ENCODE results near the gene CAPN15. TPM values are rescaled to one million over a fixed set of nuclear protein-coding genes. Genes with fewer than 3 reads are reported as not detected.

Gene CAPN15
- total RNA-seq, 1 experiment from 2014 or later: 60.4 TPM

DNA sequence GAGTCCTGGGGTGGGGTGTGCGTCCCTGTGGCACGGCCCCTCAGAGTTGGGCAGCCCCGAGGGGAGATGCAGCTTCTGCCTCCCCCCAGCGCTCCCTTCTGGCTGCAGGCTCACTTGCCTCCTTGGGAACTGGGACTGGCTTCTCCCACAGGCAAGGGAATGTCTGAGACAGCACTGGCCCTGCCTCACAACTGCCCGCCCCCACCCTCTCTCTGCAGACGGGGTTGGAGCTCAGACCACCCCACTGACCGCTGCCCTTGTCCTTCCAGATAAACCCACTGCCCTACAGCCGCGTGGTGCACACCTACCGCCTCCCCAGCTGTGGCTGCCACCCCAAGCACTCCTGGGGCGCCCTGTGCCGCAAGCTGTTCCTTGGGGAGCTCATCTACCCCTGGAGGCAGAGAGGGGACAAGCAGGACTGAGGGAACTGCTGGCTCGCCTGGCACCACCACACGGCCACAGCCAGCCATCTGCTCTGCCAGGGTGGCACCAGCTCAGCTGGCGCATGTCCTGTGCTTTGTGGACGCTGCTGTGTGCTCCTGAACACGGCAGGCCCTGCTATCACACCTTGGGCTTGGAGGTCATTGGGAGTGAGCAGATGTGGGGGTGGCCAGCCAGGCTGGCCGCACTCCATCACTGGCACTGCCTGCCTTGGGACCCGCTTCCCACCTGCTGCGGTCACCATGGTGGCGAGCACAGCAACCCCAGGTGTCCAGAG lies 55.3 kb downstream of the CAPN15 start:
- Histone ChIP-seq H3K79me2 (ENCODE audit: low read length) (peaks cover 5% of the 10 kb centered on the region), H3K4me2 (ENCODE audit: low read length) (no peak overlapping the region), H3K27ac (ENCODE audit: low read length) (no peak overlapping the region), H3K9me3 (ENCODE audit: low read length) (no peaks in the 10 kb centered on the region), H3K4me1 (ENCODE audit: insufficient read depth, low read length) (no peaks in the 10 kb centered on the region), H3K9ac (ENCODE audit: low read length) (no peak overlapping the region), H3K36me3 (ENCODE audit: low read depth, low read length) (no peaks in the 10 kb centered on the region), H4K20me1 (ENCODE audit: low read length) (no peaks in the 10 kb centered on the region), H2AFZ (ENCODE audit: low read length) (no peak overlapping the region), H3F3A (ENCODE audit: low read length, unreplicated experiment) (no peaks in the 10 kb centered on the region), H3K27me3 (ENCODE audit: low read length) (no peaks in the 10 kb centered on the region), H3K9me2 (replicated peaks; ENCODE audit: low read length) (no peaks in the 10 kb centered on the region), H3K4me3 (ENCODE audit: low read length) (no peak overlapping the region)
- CTCF ChIA-PET: no interaction called here
- DNase-seq: no peak
- BruUV-seq (replicated peaks): no TSS peak
- TF ChIP-seq, protein P1, sequence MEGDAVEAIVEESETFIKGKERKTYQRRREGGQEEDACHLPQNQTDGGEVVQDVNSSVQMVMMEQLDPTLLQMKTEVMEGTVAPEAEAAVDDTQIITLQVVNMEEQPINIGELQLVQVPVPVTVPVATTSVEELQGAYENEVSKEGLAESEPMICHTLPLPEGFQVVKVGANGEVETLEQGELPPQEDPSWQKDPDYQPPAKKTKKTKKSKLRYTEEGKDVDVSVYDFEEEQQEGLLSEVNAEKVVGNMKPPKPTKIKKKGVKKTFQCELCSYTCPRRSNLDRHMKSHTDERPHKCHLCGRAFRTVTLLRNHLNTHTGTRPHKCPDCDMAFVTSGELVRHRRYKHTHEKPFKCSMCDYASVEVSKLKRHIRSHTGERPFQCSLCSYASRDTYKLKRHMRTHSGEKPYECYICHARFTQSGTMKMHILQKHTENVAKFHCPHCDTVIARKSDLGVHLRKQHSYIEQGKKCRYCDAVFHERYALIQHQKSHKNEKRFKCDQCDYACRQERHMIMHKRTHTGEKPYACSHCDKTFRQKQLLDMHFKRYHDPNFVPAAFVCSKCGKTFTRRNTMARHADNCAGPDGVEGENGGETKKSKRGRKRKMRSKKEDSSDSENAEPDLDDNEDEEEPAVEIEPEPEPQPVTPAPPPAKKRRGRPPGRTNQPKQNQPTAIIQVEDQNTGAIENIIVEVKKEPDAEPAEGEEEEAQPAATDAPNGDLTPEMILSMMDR (conservative IDR thresholded peaks at IDR 0.05; ENCODE audit: low read depth, low read length): no peak
- TF ChIP-seq EZH2 (IDR thresholded peaks at IDR 0.05; ENCODE audit: low read length, unreplicated experiment) (no peak), EZH2phosphoT487 (IDR thresholded peaks at IDR 0.05; ENCODE audit: borderline replicate concordance, low read length) (no peak)
- POLR2A ChIA-PET (ENCODE audit: unreplicated experiment): interaction anchor here (0.6 kb wide), 2 partner anchors 145 to 960 kb away, joined by 3 to 5 read pairs; no protein-coding TSS in a partner anchor
- no peak for ATAC-seq
- intact Hi-C loops (cut with micrococcal nuclease): loop anchor here (10.0 kb wide), 1 partner anchor 58 kb away; the partner anchor contains the start of gene CAPN15

DNA sequence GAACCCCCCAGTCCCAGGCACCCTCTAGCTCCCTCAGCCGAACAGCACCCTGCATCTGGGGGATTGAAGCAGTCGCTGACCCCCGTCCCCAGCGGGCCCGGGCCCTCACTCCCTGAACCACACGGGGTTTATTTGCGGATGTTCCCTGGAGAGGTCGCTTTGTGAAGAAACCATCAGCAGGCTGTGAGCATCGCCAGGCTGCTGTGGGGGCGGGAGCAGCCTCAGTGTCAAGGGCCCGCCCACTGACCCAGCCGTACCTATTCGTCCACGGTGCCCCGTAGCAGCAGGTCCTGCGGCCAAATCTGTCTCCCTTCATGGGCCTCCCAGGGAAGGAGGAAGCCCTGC lies 55.9 kb downstream of the CAPN15 start:
- ATAC-seq (no peak), DNase-seq (no peak)
- POLR2A ChIA-PET (ENCODE audit: unreplicated experiment): interaction anchor here (0.6 kb wide), 1 partner anchor 112 kb away, joined by 3 read pairs; no protein-coding TSS in a partner anchor
- Histone ChIP-seq H3F3A (ENCODE audit: low read length, unreplicated experiment) (no peaks in the 10 kb centered on the region), H3K36me3 (ENCODE audit: low read depth, low read length) (no peaks in the 10 kb centered on the region), H3K9me2 (replicated peaks; ENCODE audit: low read length) (no peaks in the 10 kb centered on the region), H3K79me2 (ENCODE audit: low read length) (peaks cover 12% of the 10 kb centered on the region), H3K27ac (ENCODE audit: low read length) (no peak overlapping the region), H3K9me3 (ENCODE audit: low read length) (no peaks in the 10 kb centered on the region), H2AFZ (ENCODE audit: low read length) (no peak overlapping the region), H3K4me1 (ENCODE audit: insufficient read depth, low read length) (no peaks in the 10 kb centered on the region), H4K20me1 (ENCODE audit: low read length) (no peaks in the 10 kb centered on the region), H3K4me3 (ENCODE audit: low read length) (no peak overlapping the region), H3K9ac (ENCODE audit: low read length) (no peak overlapping the region), H3K4me2 (ENCODE audit: low read length) (no peak overlapping the region), H3K27me3 (ENCODE audit: low read length) (no peaks in the 10 kb centered on the region)
- intact Hi-C loops (cut with micrococcal nuclease): loop anchor here (10.0 kb wide), 1 partner anchor 59 kb away; the partner anchor contains the start of gene CAPN15
- no peak for TF ChIP-seq EZH2 (IDR thresholded peaks at IDR 0.05; ENCODE audit: low read length, unreplicated experiment)
- TF ChIP-seq, protein P1 (conservative IDR thresholded peaks at IDR 0.05; ENCODE audit: low read depth, low read length): no peak
- TF ChIP-seq EZH2phosphoT487 (IDR thresholded peaks at IDR 0.05; ENCODE audit: borderline replicate concordance, low read length): no peak
- BruUV-seq (replicated peaks): no TSS peak
- CTCF ChIA-PET: no interaction called here

Measured in PC-3 (cell line).